WI38 (cell line): ENCODE data around the gene C2CD2L.

Experiments used
- H3K4me3 ChIP-seq: 2 replicates; pipeline ENCODE4 v1.5.1; 2011; ENCODE audit warnings: low read depth, mild to moderate bottlenecking, control low read depth, low read length
- TF ChIP-seq, protein P1 (sequence below): IDR thresholded peaks from 2 replicates; pipeline ENCODE4 v1.5.1; 2012; ENCODE audit warnings: low read depth, mild to moderate bottlenecking, control low read depth, low read length

Gene C2CD2L

DNA sequence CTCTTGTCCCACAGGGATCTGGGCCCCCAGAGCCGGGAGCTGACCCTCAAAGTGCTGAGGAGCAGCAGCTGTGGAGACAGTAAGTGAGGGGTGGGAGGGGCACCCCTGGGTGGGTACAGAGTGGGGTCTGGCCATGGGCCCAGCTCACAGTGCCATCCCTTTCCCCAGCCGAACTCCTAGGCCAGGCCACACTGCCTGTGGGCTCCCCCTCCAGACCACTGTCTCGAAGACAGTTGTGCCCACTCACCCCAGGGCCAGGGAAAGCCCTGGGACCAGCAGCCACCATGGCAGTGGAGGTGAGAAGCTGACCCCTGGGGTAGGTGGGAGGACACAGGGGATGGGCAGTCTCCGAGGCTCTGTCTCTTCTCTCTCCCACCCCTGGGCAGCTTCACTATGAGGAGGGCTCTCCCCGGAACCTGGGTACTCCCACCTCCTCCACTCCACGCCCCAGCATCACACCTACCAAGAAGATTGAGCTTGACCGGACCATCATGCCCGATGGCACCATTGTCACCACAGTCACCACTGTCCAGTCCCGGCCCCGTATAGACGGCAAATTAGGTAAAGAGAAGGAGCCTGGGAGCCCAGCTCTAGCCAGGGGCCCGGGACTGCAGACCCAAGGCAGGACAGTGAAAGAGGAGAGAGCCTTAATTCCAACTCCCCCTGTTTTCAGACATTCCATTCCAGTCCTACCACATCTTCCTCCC lies 5.3 kb downstream of the C2CD2L start:
- TF ChIP-seq, protein P1, sequence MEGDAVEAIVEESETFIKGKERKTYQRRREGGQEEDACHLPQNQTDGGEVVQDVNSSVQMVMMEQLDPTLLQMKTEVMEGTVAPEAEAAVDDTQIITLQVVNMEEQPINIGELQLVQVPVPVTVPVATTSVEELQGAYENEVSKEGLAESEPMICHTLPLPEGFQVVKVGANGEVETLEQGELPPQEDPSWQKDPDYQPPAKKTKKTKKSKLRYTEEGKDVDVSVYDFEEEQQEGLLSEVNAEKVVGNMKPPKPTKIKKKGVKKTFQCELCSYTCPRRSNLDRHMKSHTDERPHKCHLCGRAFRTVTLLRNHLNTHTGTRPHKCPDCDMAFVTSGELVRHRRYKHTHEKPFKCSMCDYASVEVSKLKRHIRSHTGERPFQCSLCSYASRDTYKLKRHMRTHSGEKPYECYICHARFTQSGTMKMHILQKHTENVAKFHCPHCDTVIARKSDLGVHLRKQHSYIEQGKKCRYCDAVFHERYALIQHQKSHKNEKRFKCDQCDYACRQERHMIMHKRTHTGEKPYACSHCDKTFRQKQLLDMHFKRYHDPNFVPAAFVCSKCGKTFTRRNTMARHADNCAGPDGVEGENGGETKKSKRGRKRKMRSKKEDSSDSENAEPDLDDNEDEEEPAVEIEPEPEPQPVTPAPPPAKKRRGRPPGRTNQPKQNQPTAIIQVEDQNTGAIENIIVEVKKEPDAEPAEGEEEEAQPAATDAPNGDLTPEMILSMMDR, result no peak
- H3K4me3 ChIP-seq, result no peak overlapping the region

DNA sequence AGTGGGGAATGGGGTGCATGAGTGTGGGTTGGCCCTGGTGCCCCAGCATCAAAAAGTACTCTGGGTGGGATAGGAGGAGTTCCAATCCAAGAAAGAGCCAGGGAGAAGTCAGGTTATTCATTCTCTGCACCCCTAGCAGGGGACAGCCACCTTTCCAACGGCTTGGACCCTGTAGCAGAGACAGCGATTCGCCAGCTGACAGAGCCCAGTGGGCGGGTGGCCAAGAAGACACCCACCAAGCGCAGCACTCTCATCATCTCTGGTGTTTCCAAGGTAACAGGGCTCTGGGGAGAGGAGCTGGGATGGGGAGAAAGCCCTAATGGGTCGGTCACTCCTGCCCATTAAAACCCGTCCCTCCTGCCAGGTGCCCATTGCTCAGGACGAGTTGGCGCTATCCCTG lies 6.6 kb downstream of the C2CD2L start:
- no peak overlapping the region for H3K4me3 ChIP-seq

DNA sequence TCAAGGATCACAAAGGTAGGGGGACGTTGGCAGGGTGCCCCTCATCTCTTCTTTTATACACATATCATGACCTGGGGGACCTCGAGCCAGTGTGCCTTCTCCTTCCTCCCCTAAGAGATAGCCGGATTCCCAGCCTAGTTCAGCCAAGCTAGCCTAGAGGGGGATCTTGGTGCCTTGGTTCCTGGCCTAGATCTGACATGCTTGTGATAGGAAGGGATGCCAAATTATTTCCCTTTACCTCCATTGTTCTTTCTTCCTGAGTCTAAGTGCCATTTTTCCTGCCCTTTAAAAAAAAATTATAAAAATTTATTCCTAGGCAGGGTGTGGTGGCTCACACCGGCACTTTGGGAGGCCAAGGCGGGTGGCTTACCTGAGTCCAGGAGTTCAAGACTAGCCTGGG lies 7.2 kb downstream of the C2CD2L start:
- TF ChIP-seq, protein P1, result no peak

More for the DNA sequence above, 6.6 kb downstream of the C2CD2L start:
- TF ChIP-seq, protein P1, result no peak

DNA sequence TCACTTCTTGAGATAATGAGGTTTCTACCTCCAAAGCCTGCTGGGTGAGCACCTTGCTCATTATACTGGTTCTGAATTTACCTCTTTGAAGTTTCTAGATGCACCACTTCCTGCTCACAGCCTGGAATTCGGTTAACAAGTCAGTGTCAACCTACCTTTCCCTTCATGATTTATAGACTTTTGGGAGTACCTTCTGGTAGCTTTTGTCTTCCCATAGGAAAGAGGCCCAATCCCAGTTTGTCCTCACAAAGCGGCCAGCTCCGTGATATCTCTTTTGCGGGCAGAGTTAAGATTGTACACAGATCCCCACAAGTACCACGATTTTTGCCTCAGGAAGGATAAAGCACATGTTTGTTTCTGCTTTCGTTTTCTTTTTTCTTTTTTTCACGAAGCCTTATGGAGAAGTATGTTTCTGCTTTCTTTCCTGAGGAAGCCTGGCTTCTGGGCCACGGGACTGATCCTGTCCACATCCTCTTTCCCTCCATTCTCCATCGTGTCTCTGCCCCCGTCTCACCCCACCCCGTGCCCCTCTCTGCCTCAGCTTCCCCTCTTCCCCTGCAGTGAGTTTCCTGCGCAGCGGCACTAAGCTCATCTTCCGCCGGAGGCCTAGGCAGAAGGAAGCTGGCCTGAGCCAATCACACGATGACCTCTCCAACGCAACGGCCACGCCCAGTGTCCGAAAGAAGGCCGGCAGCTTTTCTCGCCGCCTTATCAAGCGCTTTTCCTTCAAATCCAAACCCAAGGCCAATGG lies 8.5 kb downstream of the C2CD2L start:
- H3K4me3 ChIP-seq, result no peak overlapping the region
- TF ChIP-seq, protein P1, result no peak

More for the DNA sequence above, 7.2 kb downstream of the C2CD2L start:
- no peak overlapping the region for H3K4me3 ChIP-seq

DNA sequence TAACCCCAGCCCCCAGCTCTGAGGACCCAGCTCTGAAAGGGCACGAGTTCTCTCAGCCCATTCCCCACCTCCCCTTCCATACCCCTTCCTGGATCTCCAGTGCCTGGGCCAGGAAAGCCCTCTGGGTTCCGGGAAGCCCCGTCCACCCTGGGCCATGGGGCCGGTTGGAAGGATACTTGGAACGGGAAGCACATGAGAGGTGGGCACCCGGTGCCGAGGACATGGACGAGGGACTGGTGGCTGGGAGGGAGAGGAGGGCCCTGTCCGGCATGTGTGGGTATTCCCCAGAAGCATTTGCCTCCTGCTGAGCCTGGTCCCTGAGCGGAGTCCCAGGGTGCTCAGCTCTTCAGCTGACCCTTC lies 9.1 kb downstream of the C2CD2L start:
- H3K4me3 ChIP-seq, result no peak overlapping the region
- TF ChIP-seq, protein P1, result no peak

DNA sequence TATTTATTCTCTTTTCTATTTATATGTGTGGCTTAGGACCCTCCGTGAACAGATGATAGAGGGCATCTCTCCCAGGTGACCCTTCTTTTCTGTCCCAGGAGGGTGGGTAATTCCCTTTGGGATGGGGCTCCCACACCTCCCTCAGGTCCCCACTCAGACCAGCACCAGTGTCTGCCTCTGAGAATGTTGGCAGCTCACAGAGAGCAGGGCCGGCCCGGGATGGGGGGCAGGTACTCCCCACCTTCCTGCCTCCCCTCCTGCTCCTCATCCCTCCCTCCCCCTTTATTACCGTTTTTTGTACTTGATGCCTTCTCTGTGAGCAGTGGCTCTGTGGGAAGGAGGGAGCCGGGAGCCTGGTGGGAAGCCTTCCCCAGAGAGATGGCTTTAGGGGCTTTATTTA lies 9.5 kb downstream of the C2CD2L start:
- H3K4me3 ChIP-seq, result no peak overlapping the region
- TF ChIP-seq, protein P1, result no peak

DNA sequence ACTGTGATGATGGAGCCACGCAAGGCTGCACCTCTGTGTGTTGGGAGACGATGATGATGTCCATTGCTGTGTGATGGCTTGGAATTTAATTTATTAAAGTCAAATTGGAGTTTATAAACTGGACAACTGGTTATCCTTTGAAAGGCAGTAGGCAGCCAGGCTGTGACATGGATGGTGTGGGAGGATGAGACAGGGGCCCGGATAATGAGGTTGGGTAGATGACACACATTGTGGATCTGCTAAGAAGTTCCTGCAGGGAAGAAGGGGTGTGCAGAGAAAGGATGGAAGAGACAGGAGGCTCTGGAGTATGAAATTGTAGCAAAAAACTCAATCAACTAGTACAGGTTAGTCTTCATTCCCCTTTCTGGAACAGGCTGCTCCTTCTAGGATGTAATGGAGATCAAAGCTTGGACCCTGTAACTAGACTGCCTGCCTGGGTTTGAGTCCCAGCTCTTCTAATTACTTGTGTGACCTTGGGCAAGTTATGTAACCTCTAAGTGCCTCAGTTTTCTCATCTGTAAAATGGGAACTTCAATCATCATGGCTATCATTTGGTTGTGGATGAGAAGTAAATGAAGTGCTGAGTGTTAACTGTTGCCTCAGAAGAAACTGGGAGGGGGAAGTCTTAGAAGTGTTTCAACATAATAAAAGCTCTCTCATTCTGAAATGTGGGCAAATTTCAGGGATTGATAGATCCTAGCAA lies 10.0 kb downstream of the C2CD2L start:
- H3K4me3 ChIP-seq, result no peak overlapping the region
- TF ChIP-seq, protein P1, result no peak
